ENCODE results near the gene PCDHA7.

Gene PCDHA7

DNA sequence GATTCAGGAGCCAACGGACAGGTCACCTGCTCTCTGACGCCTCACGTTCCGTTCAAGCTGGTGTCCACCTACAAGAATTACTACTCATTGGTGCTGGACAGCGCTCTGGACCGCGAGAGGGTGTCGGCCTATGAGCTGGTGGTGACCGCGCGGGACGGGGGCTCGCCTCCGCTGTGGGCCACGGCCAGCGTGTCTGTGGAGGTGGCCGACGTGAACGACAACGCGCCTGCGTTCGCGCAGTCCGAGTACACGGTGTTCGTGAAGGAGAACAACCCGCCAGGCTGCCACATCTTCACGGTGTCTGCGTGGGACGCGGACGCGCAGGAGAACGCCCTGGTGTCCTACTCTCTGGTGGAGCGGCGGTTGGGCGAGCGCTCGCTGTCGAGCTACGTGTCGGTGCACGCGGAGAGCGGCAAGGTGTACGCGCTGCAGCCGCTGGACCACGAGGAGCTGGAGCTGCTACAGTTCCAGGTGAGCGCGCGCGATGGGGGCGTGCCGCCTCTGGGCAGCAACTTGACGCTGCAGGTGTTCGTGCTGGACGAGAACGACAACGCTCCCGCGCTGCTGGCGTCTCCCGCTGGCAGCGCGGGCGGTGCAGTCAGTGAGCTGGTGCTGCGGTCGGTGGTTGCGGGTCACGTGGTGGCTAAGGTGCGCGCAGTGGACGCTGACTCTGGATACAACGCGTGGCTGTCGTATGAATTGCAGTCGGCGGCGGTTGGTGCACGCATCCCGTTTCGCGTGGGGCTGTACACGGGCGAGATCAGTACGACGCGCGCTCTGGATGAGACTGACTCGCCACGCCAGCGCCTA lies 23.3 kb downstream of the PCDHA7 start:
- TF ChIP-seq ZFX (IDR thresholded peaks at IDR 0.05; ENCODE audit: borderline replicate concordance) = no peak
- TF ChIP-seq, protein P1, sequence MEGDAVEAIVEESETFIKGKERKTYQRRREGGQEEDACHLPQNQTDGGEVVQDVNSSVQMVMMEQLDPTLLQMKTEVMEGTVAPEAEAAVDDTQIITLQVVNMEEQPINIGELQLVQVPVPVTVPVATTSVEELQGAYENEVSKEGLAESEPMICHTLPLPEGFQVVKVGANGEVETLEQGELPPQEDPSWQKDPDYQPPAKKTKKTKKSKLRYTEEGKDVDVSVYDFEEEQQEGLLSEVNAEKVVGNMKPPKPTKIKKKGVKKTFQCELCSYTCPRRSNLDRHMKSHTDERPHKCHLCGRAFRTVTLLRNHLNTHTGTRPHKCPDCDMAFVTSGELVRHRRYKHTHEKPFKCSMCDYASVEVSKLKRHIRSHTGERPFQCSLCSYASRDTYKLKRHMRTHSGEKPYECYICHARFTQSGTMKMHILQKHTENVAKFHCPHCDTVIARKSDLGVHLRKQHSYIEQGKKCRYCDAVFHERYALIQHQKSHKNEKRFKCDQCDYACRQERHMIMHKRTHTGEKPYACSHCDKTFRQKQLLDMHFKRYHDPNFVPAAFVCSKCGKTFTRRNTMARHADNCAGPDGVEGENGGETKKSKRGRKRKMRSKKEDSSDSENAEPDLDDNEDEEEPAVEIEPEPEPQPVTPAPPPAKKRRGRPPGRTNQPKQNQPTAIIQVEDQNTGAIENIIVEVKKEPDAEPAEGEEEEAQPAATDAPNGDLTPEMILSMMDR (IDR thresholded peaks at IDR 0.05) = no peak
- no peak overlapping the region for H3K27ac ChIP-seq

DNA sequence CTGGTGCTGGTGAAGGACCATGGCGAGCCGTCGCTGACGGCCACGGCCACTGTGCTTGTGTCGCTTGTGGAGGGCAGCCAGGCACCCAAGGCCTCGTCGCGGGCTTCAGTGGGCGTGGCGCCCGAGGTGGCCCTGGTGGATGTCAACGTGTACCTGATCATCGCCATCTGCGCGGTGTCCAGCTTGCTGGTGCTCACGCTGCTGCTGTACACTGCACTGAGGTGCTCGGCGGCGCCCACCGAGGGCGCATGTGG lies 23.8 kb downstream of the PCDHA7 start:
- TF ChIP-seq, protein P1 (IDR thresholded peaks at IDR 0.05) = no peak
- TF ChIP-seq ZFX (IDR thresholded peaks at IDR 0.05; ENCODE audit: borderline replicate concordance) = no peak
- H3K27ac ChIP-seq = no peak overlapping the region

DNA sequence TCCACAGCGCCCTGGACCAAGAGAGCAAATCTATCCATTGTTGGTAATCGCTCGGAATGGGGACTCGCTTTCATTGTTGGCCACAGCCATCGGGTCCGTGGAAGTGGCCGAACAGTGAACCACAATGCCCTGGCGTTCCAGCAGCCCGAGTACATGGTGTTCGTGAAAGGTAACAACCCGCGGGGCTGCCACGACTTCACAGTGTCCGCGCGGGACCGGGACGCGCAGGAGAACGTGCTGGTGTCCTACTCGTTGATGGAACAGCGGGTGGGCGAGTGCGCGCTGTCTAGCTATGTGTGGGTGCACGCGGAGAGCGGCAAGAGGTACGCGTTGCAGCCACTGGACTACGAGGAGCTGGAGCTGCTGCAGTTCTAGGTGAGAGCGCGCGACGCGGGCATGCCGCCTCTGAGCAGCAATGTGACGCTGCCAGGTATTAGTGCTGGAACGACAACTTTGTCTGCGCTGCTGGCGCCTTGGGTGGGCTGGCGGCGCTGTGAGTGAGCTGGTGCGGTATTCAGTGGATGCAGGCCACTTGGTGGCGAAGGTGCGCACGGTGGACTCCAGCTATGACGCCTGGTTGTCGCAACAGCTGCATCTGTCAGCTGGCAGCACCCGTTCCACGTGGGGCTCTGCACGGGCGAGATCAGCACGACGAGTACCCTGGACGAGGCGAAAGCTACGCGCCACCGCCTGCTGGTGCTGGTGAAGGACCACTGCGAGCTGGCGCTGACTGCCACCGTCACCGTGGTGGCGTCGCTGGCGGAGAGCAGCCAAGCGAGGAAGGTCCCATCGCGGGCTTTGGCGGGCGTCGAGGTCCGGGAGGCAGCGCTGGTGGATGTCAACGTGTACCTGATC lies 28.6 kb downstream of the PCDHA7 start:
- TF ChIP-seq, protein P1 (IDR thresholded peaks at IDR 0.05) = no peak
- TF ChIP-seq ZFX (IDR thresholded peaks at IDR 0.05; ENCODE audit: borderline replicate concordance) = no peak
- H3K27ac ChIP-seq = no peak overlapping the region

DNA sequence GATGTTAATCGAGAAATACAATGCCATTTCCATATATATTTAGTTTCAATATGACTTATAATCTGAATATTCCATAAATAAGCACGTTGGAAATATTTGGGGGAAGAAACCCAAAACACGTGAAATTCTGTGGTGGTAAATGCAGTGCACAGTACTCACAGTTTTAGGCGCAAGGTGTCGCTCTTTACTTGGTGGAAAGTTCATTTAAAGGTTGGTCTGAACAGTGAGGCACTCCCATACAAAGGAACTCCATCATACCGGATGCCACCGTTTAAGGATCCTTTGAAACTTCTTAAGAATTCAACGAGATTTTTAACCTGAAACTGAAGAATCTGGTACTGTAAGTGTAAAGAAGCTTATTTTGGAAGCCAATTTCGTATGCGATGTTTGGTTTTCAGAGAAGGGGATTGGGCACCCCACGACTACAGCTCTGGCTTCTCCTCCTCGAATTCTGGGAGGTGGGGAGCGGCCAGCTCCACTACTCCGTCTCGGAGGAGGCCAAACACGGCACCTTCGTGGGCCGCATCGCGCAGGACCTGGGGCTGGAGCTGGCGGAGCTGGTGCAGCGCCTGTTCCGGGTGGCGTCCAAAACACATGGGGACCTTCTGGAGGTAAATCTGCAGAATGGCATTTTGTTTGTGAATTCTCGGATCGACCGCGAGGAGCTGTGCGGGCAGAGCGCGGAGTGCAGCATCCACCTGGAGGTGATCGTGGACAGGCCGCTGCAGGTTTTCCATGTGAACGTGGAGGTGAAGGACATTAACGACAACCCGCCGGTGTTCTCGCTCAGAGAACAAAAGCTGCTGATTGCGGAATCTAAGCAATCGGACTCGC lies 34.9 kb downstream of the PCDHA7 start, which contains the start of gene PCDHA11:
TSS of gene PCDHA11 (plus strand) at position 237 of the 834 bp plus-strand sequence. CDS start at position 384, 147 bp downstream.
- H3K27ac ChIP-seq = no peak within 1 kb of the TSS
- TF ChIP-seq ZFX (IDR thresholded peaks at IDR 0.05; ENCODE audit: borderline replicate concordance) = no peak
- TF ChIP-seq, protein P1 (IDR thresholded peaks at IDR 0.05) = no peak

DNA sequence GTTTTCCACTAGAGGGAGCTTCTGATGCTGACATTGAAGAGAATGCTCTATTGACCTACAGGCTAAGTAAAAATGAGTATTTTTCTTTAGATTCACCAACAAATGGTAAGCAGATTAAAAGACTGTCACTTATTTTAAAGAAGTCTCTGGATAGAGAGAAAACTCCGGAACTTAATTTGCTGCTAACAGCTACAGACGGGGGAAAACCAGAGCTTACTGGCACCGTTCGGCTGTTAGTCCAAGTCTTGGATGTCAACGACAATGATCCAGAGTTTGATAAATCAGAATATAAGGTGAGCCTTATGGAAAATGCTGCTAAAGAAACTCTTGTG lies 35.5 kb downstream of the PCDHA7 start:
- TF ChIP-seq, protein P1 (IDR thresholded peaks at IDR 0.05) = no peak
- no peak for TF ChIP-seq ZFX (IDR thresholded peaks at IDR 0.05; ENCODE audit: borderline replicate concordance)
- H3K27ac ChIP-seq = no peak overlapping the region

DNA sequence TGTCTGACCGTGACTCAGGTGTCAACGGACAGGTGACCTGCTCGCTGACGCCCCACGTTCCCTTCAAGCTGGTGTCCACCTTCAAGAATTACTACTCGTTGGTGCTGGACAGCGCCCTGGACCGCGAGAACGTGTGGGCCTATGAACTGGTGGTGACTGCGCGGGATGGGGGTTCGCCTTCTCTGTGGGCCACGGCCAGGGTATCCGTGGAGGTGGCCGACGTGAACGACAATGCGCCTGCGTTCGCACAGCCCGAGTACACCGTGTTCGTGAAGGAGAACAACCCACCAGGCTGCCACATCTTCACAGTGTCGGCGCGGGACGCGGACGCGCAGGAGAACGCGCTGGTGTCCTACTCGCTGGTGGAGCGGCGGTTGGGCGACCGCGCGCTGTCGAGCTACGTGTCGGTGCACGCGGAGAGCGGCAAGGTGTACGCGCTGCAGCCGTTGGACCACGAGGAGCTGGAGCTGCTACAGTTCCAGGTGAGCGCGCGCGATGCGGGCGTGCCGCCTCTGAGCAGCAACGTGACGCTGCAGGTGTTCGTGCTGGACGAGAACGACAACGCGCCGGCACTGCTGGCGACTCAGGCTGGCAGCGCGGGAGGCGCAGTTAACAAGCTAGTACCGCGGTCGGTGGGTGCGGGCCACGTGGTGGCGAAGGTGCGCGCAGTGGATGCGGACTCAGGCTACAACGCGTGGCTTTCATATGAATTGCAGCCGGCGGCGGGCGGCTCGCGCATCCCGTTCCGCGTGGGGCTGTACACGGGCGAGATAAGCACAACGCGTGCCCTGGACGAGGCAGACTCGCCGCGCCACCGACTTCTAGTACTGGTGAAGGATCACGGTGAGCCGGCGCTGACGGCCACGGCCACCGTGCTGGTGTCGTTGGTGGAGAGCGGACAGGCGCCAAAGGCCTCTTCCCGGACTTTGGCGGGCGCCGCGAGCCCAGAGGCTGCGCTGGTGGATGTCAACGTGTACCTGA lies 36.4 kb downstream of the PCDHA7 start:
- no peak overlapping the region for H3K27ac ChIP-seq
- TF ChIP-seq, protein P1 (IDR thresholded peaks at IDR 0.05) = no peak
- no peak for TF ChIP-seq ZFX (IDR thresholded peaks at IDR 0.05; ENCODE audit: borderline replicate concordance)
